ENCODE results near the gene CPNE4.

CPNE4 gene

DNA sequence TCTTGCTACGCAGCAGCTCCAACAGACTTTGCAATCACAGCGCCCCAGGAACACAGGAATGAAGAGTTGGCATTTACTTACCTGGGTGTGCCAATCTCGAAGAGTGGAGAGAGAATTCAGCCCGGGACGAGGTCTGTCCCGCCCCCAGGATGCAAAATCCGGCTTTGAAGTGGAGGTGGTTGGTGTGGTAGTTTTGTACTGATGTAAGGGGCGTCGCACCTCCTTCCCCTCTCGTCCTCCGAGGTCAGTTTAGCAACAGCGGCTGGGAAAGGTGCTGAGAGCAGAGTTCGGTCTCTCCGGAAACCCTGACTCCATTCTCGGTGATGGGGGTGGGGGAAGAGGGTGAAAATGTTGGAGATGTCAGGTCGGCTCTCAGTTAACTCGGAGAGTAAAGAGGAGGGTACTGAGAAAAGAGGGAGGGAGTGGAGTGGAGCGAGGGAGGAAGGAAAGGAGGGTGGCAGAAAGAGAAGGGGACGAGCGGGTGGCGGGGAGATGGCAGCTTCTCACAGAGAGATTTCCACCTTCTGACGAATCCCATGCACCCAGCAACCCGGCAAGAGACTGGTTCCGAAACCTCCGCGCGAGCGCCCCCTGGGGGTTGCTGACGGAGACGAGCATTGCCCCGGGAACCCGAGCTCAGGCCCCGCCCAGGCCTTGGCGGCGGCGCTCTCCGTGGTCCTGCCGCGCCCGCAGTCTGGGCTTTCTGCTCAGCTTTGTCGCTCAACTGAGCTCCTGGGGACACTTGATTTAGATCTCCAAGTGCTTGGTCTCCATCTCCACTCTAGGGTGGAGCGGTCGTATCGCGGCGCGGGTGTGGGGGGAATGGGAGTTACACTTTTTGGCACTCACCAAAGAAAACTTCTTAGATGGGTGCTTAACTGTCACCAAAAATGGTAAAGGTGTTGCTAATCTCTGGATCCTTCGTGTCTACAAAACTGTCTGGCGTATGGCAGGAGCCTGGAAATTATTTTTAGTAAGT, at the start of gene CPNE4:
CPNE4 (minus strand) TSS at position 529 of the 979 bp plus-strand sequence.
- H3K4me1 Mint-ChIP-seq: no peaks in the 10 kb centered on the region
- peaks cover 66% of the 10 kb centered on the region for H3K27me3 Mint-ChIP-seq (ENCODE audit: low read depth)
- peaks cover 2% of the 10 kb centered on the region for H3K9me3 Mint-ChIP-seq
- H3K27ac Mint-ChIP-seq: no peak within 1 kb of the TSS
- TF ChIP-seq CTCF (IDR thresholded peaks at IDR 0.05; ENCODE audit: unreplicated experiment in 3 of 3): peak; percentile 90 to 92 (median 90)
- no peaks in the 10 kb centered on the region for H3K36me3 Mint-ChIP-seq (ENCODE audit: low read depth)
- peak within 1 kb of the TSS; percentile 71 to 78 (median 77) for H3K4me3 Mint-ChIP-seq

GRCh38 chr3:132083583-132084279, 48.9 kb upstream of the CPNE4 start:
- Mint-ChIP-seq H3K4me1 (no peaks in the 10 kb centered on the region), H3K9me3 (no peaks in the 10 kb centered on the region), H3K4me3 (no peak overlapping the region), H3K27ac (no peak overlapping the region), H3K36me3 (ENCODE audit: low read depth) (no peaks in the 10 kb centered on the region), H3K27me3 (ENCODE audit: low read depth) (no peaks in the 10 kb centered on the region)
- no peak for TF ChIP-seq CTCF (IDR thresholded peaks at IDR 0.05; ENCODE audit: unreplicated experiment in 3 of 3)

GRCh38 chr3:132083159-132083558, 48.3 kb upstream of the CPNE4 start:
- Mint-ChIP-seq H3K4me1 (no peaks in the 10 kb centered on the region), H3K27ac (no peak overlapping the region), H3K9me3 (no peaks in the 10 kb centered on the region), H3K27me3 (ENCODE audit: low read depth) (no peaks in the 10 kb centered on the region), H3K36me3 (ENCODE audit: low read depth) (no peaks in the 10 kb centered on the region), H3K4me3 (no peak overlapping the region)
- TF ChIP-seq CTCF (IDR thresholded peaks at IDR 0.05; ENCODE audit: unreplicated experiment in 3 of 3): no peak

GRCh38 chr3:132079147-132079546, 44.3 kb upstream of the CPNE4 start:
- H3K4me1 Mint-ChIP-seq: no peaks in the 10 kb centered on the region
- no peak for TF ChIP-seq CTCF (IDR thresholded peaks at IDR 0.05; ENCODE audit: unreplicated experiment in 3 of 3)

DNA sequence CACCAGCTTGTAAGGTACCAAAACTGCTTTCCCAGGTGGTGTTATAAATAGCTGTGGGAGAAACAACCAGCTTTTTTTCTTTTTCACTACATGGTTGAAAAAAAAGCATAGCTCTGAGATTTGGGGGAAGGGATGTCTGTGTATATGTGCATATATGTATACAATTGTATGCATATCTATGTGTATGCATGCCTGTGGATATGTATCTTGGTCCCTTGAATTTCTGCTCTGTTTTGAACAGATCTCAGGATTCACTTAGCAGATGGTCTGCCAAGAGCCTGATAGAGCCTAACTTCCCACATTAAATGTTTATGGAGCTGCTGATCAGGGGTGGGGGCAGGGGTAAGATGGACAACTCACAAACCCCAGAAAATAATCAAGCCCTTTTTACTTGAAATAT, 39.0 kb upstream of the CPNE4 start:
- Mint-ChIP-seq H3K9me3 (no peaks in the 10 kb centered on the region), H3K36me3 (ENCODE audit: low read depth) (no peaks in the 10 kb centered on the region), H3K4me1 (no peaks in the 10 kb centered on the region), H3K27ac (no peak overlapping the region), H3K27me3 (ENCODE audit: low read depth) (no peaks in the 10 kb centered on the region), H3K4me3 (no peak overlapping the region)
- no peak for TF ChIP-seq CTCF (IDR thresholded peaks at IDR 0.05; ENCODE audit: unreplicated experiment in 3 of 3)

More at GRCh38 chr3:132079147-132079546, 44.3 kb upstream of the CPNE4 start:
- no peaks in the 10 kb centered on the region for H3K9me3 Mint-ChIP-seq
- H3K27me3 Mint-ChIP-seq (ENCODE audit: low read depth): no peaks in the 10 kb centered on the region
- H3K36me3 Mint-ChIP-seq (ENCODE audit: low read depth): no peaks in the 10 kb centered on the region
- no peak overlapping the region for H3K4me3 Mint-ChIP-seq
- no peak overlapping the region for H3K27ac Mint-ChIP-seq

All from nephron (organoid).